ENCODE data around the gene FAM169A. TPM values are rescaled to one million over a fixed set of nuclear protein-coding genes. Genes with fewer than 3 reads are reported as not detected.

Gene FAM169A
- total RNA-seq, 1 experiment from 2014 or later: 23.2 TPM

DNA sequence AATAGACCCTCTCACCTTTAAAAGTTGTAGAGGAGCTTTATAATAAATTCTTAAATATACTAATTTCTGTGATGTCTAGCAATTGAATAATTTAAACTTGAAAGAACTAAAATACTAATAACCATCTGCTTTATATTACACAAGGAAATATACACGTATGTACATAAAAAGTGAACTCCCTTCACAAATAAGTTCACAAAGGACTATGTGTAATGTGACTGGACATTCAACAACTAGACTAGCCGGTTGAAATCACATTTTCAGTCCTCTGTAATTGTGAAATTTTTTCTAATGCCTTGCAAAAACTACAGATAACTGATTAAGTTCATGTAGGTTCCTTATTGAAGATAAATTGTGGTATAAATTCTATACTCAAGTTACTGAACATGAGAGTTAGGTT is 87.6 kb downstream of the FAM169A start:
- BruUV-seq (replicated peaks): no TSS peak
- DNase-seq (ENCODE audit: low read depth, low spot score) (no peak), ATAC-seq (no peak)
- H3K79me2 ChIP-seq (ENCODE audit: insufficient read depth, low read length): no peaks in the 10 kb centered on the region
- RAD21 ChIA-PET (ENCODE audit: low non-redundant PET in 1 of 2, low total read pairs in 2 of 2, uncharacterized antibody in 2 of 2, unreplicated experiment in 2 of 2): no interaction called here
- no peak overlapping the region for H2AFZ ChIP-seq (ENCODE audit: low read depth, low read length, poor library complexity, severe bottlenecking)
- H3K27me3 ChIP-seq (ENCODE audit: insufficient read depth, low read length): no peaks in the 10 kb centered on the region
- H3K4me1 ChIP-seq (ENCODE audit: control insufficient read depth in 1 of 2, insufficient read depth in 2 of 2, low read length in 2 of 2): no peaks in the 10 kb centered on the region
- intact Hi-C loops (cut with micrococcal nuclease): no loop called here
- TF ChIP-seq YY1 (IDR thresholded peaks at IDR 0.05; ENCODE audit: extremely low read depth, insufficient replicate concordance, low read depth, low read length): no peak
- TF ChIP-seq EGR1 (IDR thresholded peaks at IDR 0.05; ENCODE audit: low read depth): no peak
- no peak for TF ChIP-seq CEBPB (IDR thresholded peaks at IDR 0.05; ENCODE audit: low read depth)
- TF ChIP-seq ZNF274 (IDR thresholded peaks at IDR 0.05; ENCODE audit: low read depth, low read length): no peak
- no peak for TF ChIP-seq POLR2AphosphoS5 (IDR thresholded peaks at IDR 0.05; ENCODE audit: low read depth, low read length)
- TF ChIP-seq, protein P1, sequence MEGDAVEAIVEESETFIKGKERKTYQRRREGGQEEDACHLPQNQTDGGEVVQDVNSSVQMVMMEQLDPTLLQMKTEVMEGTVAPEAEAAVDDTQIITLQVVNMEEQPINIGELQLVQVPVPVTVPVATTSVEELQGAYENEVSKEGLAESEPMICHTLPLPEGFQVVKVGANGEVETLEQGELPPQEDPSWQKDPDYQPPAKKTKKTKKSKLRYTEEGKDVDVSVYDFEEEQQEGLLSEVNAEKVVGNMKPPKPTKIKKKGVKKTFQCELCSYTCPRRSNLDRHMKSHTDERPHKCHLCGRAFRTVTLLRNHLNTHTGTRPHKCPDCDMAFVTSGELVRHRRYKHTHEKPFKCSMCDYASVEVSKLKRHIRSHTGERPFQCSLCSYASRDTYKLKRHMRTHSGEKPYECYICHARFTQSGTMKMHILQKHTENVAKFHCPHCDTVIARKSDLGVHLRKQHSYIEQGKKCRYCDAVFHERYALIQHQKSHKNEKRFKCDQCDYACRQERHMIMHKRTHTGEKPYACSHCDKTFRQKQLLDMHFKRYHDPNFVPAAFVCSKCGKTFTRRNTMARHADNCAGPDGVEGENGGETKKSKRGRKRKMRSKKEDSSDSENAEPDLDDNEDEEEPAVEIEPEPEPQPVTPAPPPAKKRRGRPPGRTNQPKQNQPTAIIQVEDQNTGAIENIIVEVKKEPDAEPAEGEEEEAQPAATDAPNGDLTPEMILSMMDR (IDR thresholded peaks at IDR 0.05 in 2 of 3, conservative IDR thresholded peaks at IDR 0.05 in 1 of 3; ENCODE audit: borderline replicate concordance in 1 of 3, insufficient read depth in 1 of 3, low read depth in 2 of 3, low read length in 2 of 3): no peak
- no peak for TF ChIP-seq SIN3A (IDR thresholded peaks at IDR 0.05; ENCODE audit: low read depth)
- TF ChIP-seq CBX3 (IDR thresholded peaks at IDR 0.05; ENCODE audit: low read depth): no peak
- TF ChIP-seq TCF7L2 (IDR thresholded peaks at IDR 0.05; ENCODE audit: borderline replicate concordance, extremely low read depth, insufficient read depth, insufficient read length): no peak
- TF ChIP-seq, protein P2, sequence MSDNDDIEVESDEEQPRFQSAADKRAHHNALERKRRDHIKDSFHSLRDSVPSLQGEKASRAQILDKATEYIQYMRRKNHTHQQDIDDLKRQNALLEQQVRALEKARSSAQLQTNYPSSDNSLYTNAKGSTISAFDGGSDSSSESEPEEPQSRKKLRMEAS (IDR thresholded peaks at IDR 0.05): no peak
- no peak for TF ChIP-seq SRF (IDR thresholded peaks at IDR 0.05; ENCODE audit: low read depth)
- H3K9ac ChIP-seq (ENCODE audit: low read length): no peak overlapping the region
- no peaks in the 10 kb centered on the region for H4K20me1 ChIP-seq (ENCODE audit: insufficient read depth)
- no peak overlapping the region for H3K4me3 ChIP-seq (replicated peaks in 1 of 2; ENCODE audit: low read depth in 1 of 2, low read length in 2 of 2)
- peaks cover 14 to 43% of the 10 kb centered on the region in 2 experiments; a peak in 3 of 4 replicates for H3K36me3 ChIP-seq (ENCODE audit: control insufficient read depth in 1 of 2, insufficient read depth in 2 of 2, low read length in 2 of 2)
- H3K4me2 ChIP-seq (ENCODE audit: low read length): no peak overlapping the region
- H3K27ac ChIP-seq (ENCODE audit: low read depth, low read length): no peak overlapping the region
- H3K9me2 ChIP-seq (ENCODE audit: insufficient read depth): no peaks in the 10 kb centered on the region
- POLR2A ChIA-PET: no interaction called here
- CTCF ChIA-PET: no interaction called here
- no peaks in the 10 kb centered on the region for H3K9me3 ChIP-seq (ENCODE audit: control insufficient read depth in 1 of 2, insufficient read depth in 1 of 2, low read depth in 1 of 2, low read length in 2 of 2)
